GM21825 (cell line): Measurements from ENCODE around the gene SPIN2B.
"Not testable (repeated sequence)": the region's sequence is repeated elsewhere in the genome, so short reads cannot be mapped to it uniquely, and the experiment has no call there.

ENCODE experiments used
- ATAC-seq: cut with Tn5 transposase; IDR thresholded peaks from one replicate; pipeline ENCODE4 v1.9.1; 2021; ENCODE audit warnings: mild to moderate bottlenecking, moderate library complexity; ENCODE audit not compliant: unreplicated experiment

Gene SPIN2B

GRCh38 chrX:57121162-57121755, at the start of gene SPIN2B:
Gene SPIN2B (minus strand): TSS chrX:57121548.
- ATAC-seq: peak; percentile 99

GRCh38 chrX:57156397-57157049, 35.2 kb upstream of the SPIN2B start:
- ATAC-seq: no peak

GRCh38 chrX:57155171-57155570, 33.8 kb upstream of the SPIN2B start:
- no peak for ATAC-seq

- ATAC-seq: not testable (repeated sequence)
These were observed 30.9 kb upstream of the SPIN2B start for GRCh38 chrX:57152222-57152621.

- no peak for ATAC-seq
These were observed 17.3 kb upstream of the SPIN2B start for GRCh38 chrX:57138674-57139073.

- no peak for ATAC-seq
These were observed 16.2 kb upstream of the SPIN2B start for GRCh38 chrX:57137501-57137900.

- not testable (repeated sequence) for ATAC-seq
These were observed 15.7 kb upstream of the SPIN2B start, which contains the start of gene SPIN2A for GRCh38 chrX:57137073-57137472. Gene SPIN2A (minus strand): TSS chrX:57137397. CDS start chrX:57136597, 800 bp downstream.

GRCh38 chrX:57136589-57136988, 15.2 kb upstream of the SPIN2B start:
- not testable (repeated sequence) for ATAC-seq

- no peak for ATAC-seq
These were observed 13.9 kb upstream of the SPIN2B start for GRCh38 chrX:57135287-57135686.

- no peak for ATAC-seq
These were observed 13.4 kb upstream of the SPIN2B start for GRCh38 chrX:57134702-57135101.

GRCh38 chrX:57133706-57134105, 12.4 kb upstream of the SPIN2B start:
- no peak for ATAC-seq

- not testable (repeated sequence) for ATAC-seq
These were observed 11.9 kb upstream of the SPIN2B start for GRCh38 chrX:57133284-57133683.

GRCh38 chrX:57132046-57132445, 10.7 kb upstream of the SPIN2B start:
- ATAC-seq: no peak

- ATAC-seq: no peak
These were observed 468 bp upstream of the SPIN2B start for GRCh38 chrX:57121816-57122215.

GRCh38 chrX:57120619-57121161, 658 bp downstream of the SPIN2B start:
- not testable (repeated sequence) for ATAC-seq

- no peak for ATAC-seq
These were observed 1.9 kb downstream of the SPIN2B start for GRCh38 chrX:57119416-57119815.

- not testable (repeated sequence) for ATAC-seq
These were observed 3.8 kb downstream of the SPIN2B start for GRCh38 chrX:57117566-57117965.

GRCh38 chrX:57104921-57105398, 16.4 kb downstream of the SPIN2B start:
- ATAC-seq: no peak

- no peak for ATAC-seq
These were observed 16.9 kb downstream of the SPIN2B start for GRCh38 chrX:57104406-57104805.

- no peak for ATAC-seq
These were observed 17.9 kb downstream of the SPIN2B start for GRCh38 chrX:57103489-57103888.

- not testable (repeated sequence) for ATAC-seq
These were observed 18.4 kb downstream of the SPIN2B start for GRCh38 chrX:57102918-57103317.

GRCh38 chrX:57083143-57083542, 38.2 kb downstream of the SPIN2B start:
- ATAC-seq: no peak
